Lower lobe of right lung (tissue), 2 donors: ENCODE data around the gene PDE4B. TPM values are rescaled to one million over a fixed set of nuclear protein-coding genes. Genes with fewer than 3 reads are reported as not detected.

ENCODE experiments used
- ATAC-seq, 2 donors: fragments of 200-7000 bp; cut with Tn5 transposase; one replicate each; pipeline ENCODE4 v1.9.1; 2020 to 2022; ENCODE audit warnings: mild to moderate bottlenecking in 2 of 2, moderate library complexity in 2 of 2
- DNase-seq: peaks from one replicate; pipeline ENCODE4 v3.0.0-alpha.2; 2020
- H3K27ac ChIP-seq: fragments of 200-600 bp; one replicate; pipeline ENCODE4 v1.8.0; 2022
- H3K27me3 ChIP-seq: fragments of 200-600 bp; one replicate; pipeline ENCODE4 v1.8.0; 2022; ENCODE audit warnings: low read depth
- H3K36me3 ChIP-seq: fragments of 200-600 bp; one replicate; pipeline ENCODE4 v1.8.0; 2022; ENCODE audit warnings: mild to moderate bottlenecking
- H3K4me1 ChIP-seq: fragments of 200-600 bp; one replicate; pipeline ENCODE4 v1.8.0; 2022
- H3K4me3 ChIP-seq: fragments of 200-600 bp; one replicate; pipeline ENCODE4 v1.8.0; 2022; ENCODE audit warnings: mild to moderate bottlenecking
- H3K9me3 ChIP-seq: fragments of 200-600 bp; one replicate; pipeline ENCODE4 v1.8.0; 2022
- CTCF ChIP-seq: fragments of 200-600 bp; IDR thresholded peaks from one replicate; pipeline ENCODE4 v1.8.0; 2022; ENCODE audit warnings: antibody characterized with exemption, mild to moderate bottlenecking
- intact Hi-C: fragments of 100-400 bp; cut with DNase I; formaldehyde crosslinking; loops from one replicate; pipeline ENCODE4 v1.11.0; 2022
- total RNA-seq: library from RNA; stranded (reverse); fragmentation: NEBNext Ultra II Directional; extraction: Animal tissue kit (Norgen Biotek cat#: 25700); gene quantifications from one replicate; pipeline ENCODE4 v1.2.1, GENCODE V29; 2021
- donor health status: DM: no; HTN: yes; CAD: no; lungs with severe emphysema.

PDE4B gene
- total RNA-seq, 1 donor from 2014 or later, result 26.9 TPM

GRCh38 chr1:66325594-66326380 lies 533.1 kb downstream of the PDE4B start:
- DNase-seq (no peak), ATAC-seq (no peak)
- H3K27ac ChIP-seq, result no peak overlapping the region
- H3K36me3 ChIP-seq, result no peaks in the 10 kb centered on the region
- no peak for TF ChIP-seq CTCF
- H3K4me3 ChIP-seq, result no peak overlapping the region
- no peaks in the 10 kb centered on the region for H3K9me3 ChIP-seq
- H3K27me3 ChIP-seq, result no peaks in the 10 kb centered on the region
- H3K4me1 ChIP-seq, result peaks cover 6% of the 10 kb centered on the region
- intact Hi-C loops, result no loop called here

GRCh38 chr1:66326867-66327266 lies 534.2 kb downstream of the PDE4B start:
- Histone ChIP-seq H3K36me3 (no peaks in the 10 kb centered on the region), H3K9me3 (no peaks in the 10 kb centered on the region), H3K4me1 (peaks cover 14% of the 10 kb centered on the region), H3K27ac (no peak overlapping the region), H3K4me3 (no peak overlapping the region), H3K27me3 (no peaks in the 10 kb centered on the region)
- ATAC-seq (no peak), DNase-seq (no peak)
- intact Hi-C loops, result no loop called here
- TF ChIP-seq CTCF, result no peak

- Histone ChIP-seq H3K27me3 (no peaks in the 10 kb centered on the region), H3K4me1 (peaks cover 14% of the 10 kb centered on the region), H3K4me3 (no peak overlapping the region), H3K9me3 (no peaks in the 10 kb centered on the region), H3K27ac (no peak overlapping the region), H3K36me3 (no peaks in the 10 kb centered on the region)
- TF ChIP-seq CTCF, result no peak
- no peak for DNase-seq
- no peak for ATAC-seq
- intact Hi-C loops, result no loop called here
These were observed 534.9 kb downstream of the PDE4B start for GRCh38 chr1:66327588-66327987.

- peaks cover 18% of the 10 kb centered on the region for H3K4me1 ChIP-seq
- no peaks in the 10 kb centered on the region for H3K27me3 ChIP-seq
- no peak for DNase-seq
- no peak for TF ChIP-seq CTCF
- H3K4me3 ChIP-seq, result no peak overlapping the region
- no peaks in the 10 kb centered on the region for H3K36me3 ChIP-seq
- ATAC-seq, result no peak
- intact Hi-C loops, result no loop called here
- H3K27ac ChIP-seq, result no peak overlapping the region
- H3K9me3 ChIP-seq, result no peaks in the 10 kb centered on the region
These were observed 536.2 kb downstream of the PDE4B start for GRCh38 chr1:66328896-66329295.

- no peak for TF ChIP-seq CTCF
- H3K27me3 ChIP-seq, result no peaks in the 10 kb centered on the region
- H3K36me3 ChIP-seq, result no peaks in the 10 kb centered on the region
- intact Hi-C loops, result no loop called here
- DNase-seq (no peak), ATAC-seq (peak in 1 of 2 donors; percentile 4)
- no peak overlapping the region for H3K4me3 ChIP-seq
- H3K27ac ChIP-seq, result peak overlapping the region; percentile 53
- no peaks in the 10 kb centered on the region for H3K9me3 ChIP-seq
- peaks cover 35% of the 10 kb centered on the region for H3K4me1 ChIP-seq
These were observed 538.0 kb downstream of the PDE4B start for GRCh38 chr1:66330722-66331141.
